K562 (cell line): ENCODE data around the gene TAOK2. TPM values are rescaled to one million over a fixed set of nuclear protein-coding genes. Genes with fewer than 3 reads are reported as not detected.
A peak's percentile ranks its signal among the peaks of the same experiment; 100 is the strongest.

Experiments used
- ARID1B ChIP-seq: fragments of 450-650 bp; IDR thresholded peaks from 2 replicates; pipeline ENCODE4 v1.6.1; 2016; ENCODE audit warnings: antibody characterized with exemption, mild to moderate bottlenecking, inconsistent platforms
- C11orf30 ChIP-seq: fragments of 450-650 bp; IDR thresholded peaks from 2 replicates; pipeline ENCODE4 v1.6.1; 2016; ENCODE audit warnings: low read depth, mild to moderate bottlenecking
- CEBPZ ChIP-seq: fragments of 150-350 bp; IDR thresholded peaks from 2 replicates; pipeline ENCODE4 v1.6.1; 2014; ENCODE audit warnings: low read depth, mild to moderate bottlenecking, low read length, borderline replicate concordance
- EGR1 ChIP-seq: fragments of 450-650 bp; conservative IDR thresholded peaks from 2 replicates; pipeline ENCODE4 v1.6.1; 2017; ENCODE audit warnings: mild to moderate bottlenecking
- ETS2 ChIP-seq: IDR thresholded peaks from 2 replicates; pipeline ENCODE4 v1.6.1; 2016; ENCODE audit warnings: borderline replicate concordance, missing genetic modification characterization, mild to moderate bottlenecking, moderate library complexity, missing compliant biosample characterization; ENCODE audit not compliant: poor library complexity, severe bottlenecking
- HDAC1 ChIP-seq, 2 experiments: fragments of 450-650 bp; IDR thresholded peaks; 2 replicates each; pipeline ENCODE4 v1.6.1; 2016 to 2017; ENCODE audit warnings: inconsistent platforms in 1 of 2, mild to moderate bottlenecking in 1 of 2, moderate library complexity in 1 of 2
- HMG20B ChIP-seq: fragments of 250-450 bp; sonication (Bioruptor Pico); IDR thresholded peaks from 2 replicates; pipeline ENCODE4 v1.5.0; 2021; ENCODE audit warnings: mild to moderate bottlenecking
- KDM1A ChIP-seq, 2 experiments: fragments of 450-650 bp; IDR thresholded peaks; 2 replicates each; pipeline ENCODE4 v1.6.1; 2016; ENCODE audit warnings: mild to moderate bottlenecking in 2 of 2
- KLF16 ChIP-seq: IDR thresholded peaks from 2 replicates; pipeline ENCODE4 v1.6.1; 2016; ENCODE audit warnings: antibody characterized with exemption
- KLF6 ChIP-seq: fragments of 250-450 bp; sonication (Bioruptor Pico); IDR thresholded peaks from 2 replicates; pipeline ENCODE4 v1.4.0; 2020; ENCODE audit warnings: mild to moderate bottlenecking, moderate library complexity, borderline replicate concordance
- LARP7 ChIP-seq: fragments of 450-650 bp; IDR thresholded peaks from 2 replicates; pipeline ENCODE4 v1.6.1; 2016
- MAFF ChIP-seq: IDR thresholded peaks from 2 replicates; pipeline ENCODE4 v1.6.1; 2012; ENCODE audit warnings: low read length, improper control_type of control experiment
- MIER1 ChIP-seq: fragments of 450-650 bp; IDR thresholded peaks from 2 replicates; pipeline ENCODE4 v1.6.1; 2016; ENCODE audit warnings: antibody characterized with exemption, mild to moderate bottlenecking, low read depth
- NCOR1 ChIP-seq: fragments of 450-650 bp; IDR thresholded peaks from 2 replicates; pipeline ENCODE4 v1.6.1; 2016; ENCODE audit warnings: mild to moderate bottlenecking, moderate library complexity
- NFATC3 ChIP-seq: fragments of 450-650 bp; IDR thresholded peaks from 2 replicates; pipeline ENCODE4 v1.6.1; 2017; ENCODE audit warnings: mild to moderate bottlenecking
- NFE2 ChIP-seq: IDR thresholded peaks from 2 replicates; pipeline ENCODE4 v1.6.1; 2014; ENCODE audit warnings: antibody characterized with exemption, low read depth
- RREB1 ChIP-seq: fragments of 250-450 bp; sonication (Bioruptor Pico); IDR thresholded peaks from 2 replicates; pipeline ENCODE4 v1.4.0; 2020
- TCF3 ChIP-seq: sonication (generic); formaldehyde crosslinking; IDR thresholded peaks from 2 replicates; pipeline ENCODE4 v1.4.0; 2020; ENCODE audit warnings: mild to moderate bottlenecking, missing genetic modification reagents
- ZNF280A ChIP-seq: fragments of 450-650 bp; IDR thresholded peaks from 2 replicates; pipeline ENCODE4 v1.6.1; 2018; ENCODE audit warnings: mild to moderate bottlenecking, low read depth; ENCODE audit not compliant: partially characterized antibody
- ZNF644 ChIP-seq: fragments of 200-800 bp; sonication (Bioruptor generic); IDR thresholded peaks from 2 replicates; pipeline ENCODE4 v1.6.1; 2016; ENCODE audit warnings: low read depth, missing genetic modification characterization, missing compliant biosample characterization
- polyA plus RNA-seq, 8 experiments: library from polyadenylated mRNA; depleted of rRNA in 4 of 8; stranded (reverse) in 5 of 8; unstranded in 3 of 8; fragments of >200 nt; fragmentation: Nextera tagmentation in 2 of 8; fragmentation: Illumina TruSeq in 1 of 8; extraction: Ambion mirVana in 2 of 8; extraction: Trizol in 1 of 8; gene quantifications; 2 replicates each; pipeline versions ENCODE4 v1.2.1 to v1.2.3, GENCODE V29; 2011 to 2014; ENCODE audit warnings: inconsistent platforms in 1 of 8, missing spikeins in 1 of 8
- total RNA-seq, 7 experiments: library from RNA; depleted of rRNA in 6 of 7; stranded (reverse); fragments of >200 nt in 6 of 7; fragmentation: Illumina TruSeq in 2 of 7; extraction: Trizol in 2 of 7; gene quantifications; 2 replicates each; pipeline versions ENCODE4 v1.2.1 to v1.2.3, GENCODE V29; 2011 to 2021; ENCODE audit warnings: low replicate concordance in 1 of 7

The TAOK2 gene
- total and polyA plus RNA-seq, 9 of the 15 experiments (the other 6 are each of a cell fraction or from before 2014, with no cell fraction given) = 0.10 to 41.8 (median 13.7) TPM

- TF ChIP-seq HMG20B = no peak
- TF ChIP-seq C11orf30 = peak; percentile 96
- TF ChIP-seq MAFF = peak; percentile 91
- peak; percentile 68 for TF ChIP-seq TCF3 (CRISPR knock-in tag)
- no peak for TF ChIP-seq KLF6 (CRISPR knock-in tag)
- TF ChIP-seq ZNF280A = no peak
- no peak for TF ChIP-seq RREB1 (CRISPR knock-in tag)
- TF ChIP-seq CEBPZ = no peak
- no peak for TF ChIP-seq ETS2
- no peak for TF ChIP-seq ZNF644 (tag)
- TF ChIP-seq KDM1A (IDR thresholded peaks at IDR 0.05) = peak; percentile 97 to 98
- TF ChIP-seq NFATC3 = no peak
- no peak for TF ChIP-seq LARP7
- TF ChIP-seq NCOR1 = peak; percentile 49; the same call in 1 of the 2 replicates
- peak; percentile 80 for TF ChIP-seq EGR1
- TF ChIP-seq MIER1 = no peak
- TF ChIP-seq ARID1B = peak; percentile 61; the same call in 1 of the 2 replicates
- TF ChIP-seq KLF16 = peak; percentile 44
- TF ChIP-seq HDAC1 (IDR thresholded peaks at IDR 0.05) = peak in 1 of 2 experiments; percentile 77; a peak in 2 of 4 replicates
- TF ChIP-seq NFE2 = peak; percentile 58
These were observed 59.6 kb downstream of the TAOK2 start (continued) for GRCh38 chr16:30033270-30033669.
